HS-5 (cell line): Measurements from ENCODE around the gene VPS16.

Experiments used
- DNase-seq: peaks from one replicate; pipeline ENCODE4 v3.0.0-alpha.2; 2012; ENCODE audit warnings: low read depth

The VPS16 gene

GRCh38 chr20:2900845-2901592 is 60.5 kb downstream of the VPS16 start:
- no peak for DNase-seq

DNA sequence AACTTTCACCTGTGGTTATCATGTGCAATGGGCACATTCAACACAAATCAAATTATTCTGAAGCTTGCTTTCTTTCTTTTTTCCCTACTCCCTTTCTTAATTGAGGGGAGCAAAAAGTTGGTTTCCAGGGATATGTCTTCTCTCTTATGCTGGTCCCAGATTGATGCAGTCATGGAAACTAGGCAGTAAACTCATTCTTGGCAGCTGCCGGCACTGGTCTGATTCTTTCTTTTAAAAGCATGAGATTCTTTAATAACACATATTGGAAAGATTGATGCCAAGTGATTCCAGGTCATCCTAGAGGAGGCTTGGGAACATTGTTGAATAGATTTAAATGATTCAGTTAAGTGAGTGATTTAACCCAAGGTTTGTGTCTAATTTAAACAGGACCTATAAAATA is 61.7 kb downstream of the VPS16 start:
- DNase-seq, result no peak

DNA sequence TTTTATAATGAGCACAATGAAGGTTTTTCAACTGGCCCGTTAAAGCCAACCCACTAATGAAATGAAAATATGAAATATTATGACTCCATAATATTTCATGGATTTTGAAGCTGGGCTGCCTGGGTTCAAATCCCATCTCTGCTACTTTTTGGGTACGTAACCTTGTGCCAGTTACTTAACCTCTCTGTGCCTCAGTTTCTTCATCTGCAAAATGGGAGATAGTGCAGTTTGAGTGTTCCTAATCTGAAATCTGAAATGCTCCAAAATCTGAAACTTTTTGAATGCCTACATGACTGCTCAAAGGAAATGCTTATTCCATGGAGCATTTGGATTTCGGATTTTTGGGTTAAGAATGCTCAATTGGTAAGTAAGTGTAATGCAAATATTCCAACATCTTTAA is 62.3 kb downstream of the VPS16 start:
- DNase-seq, result no peak

DNA sequence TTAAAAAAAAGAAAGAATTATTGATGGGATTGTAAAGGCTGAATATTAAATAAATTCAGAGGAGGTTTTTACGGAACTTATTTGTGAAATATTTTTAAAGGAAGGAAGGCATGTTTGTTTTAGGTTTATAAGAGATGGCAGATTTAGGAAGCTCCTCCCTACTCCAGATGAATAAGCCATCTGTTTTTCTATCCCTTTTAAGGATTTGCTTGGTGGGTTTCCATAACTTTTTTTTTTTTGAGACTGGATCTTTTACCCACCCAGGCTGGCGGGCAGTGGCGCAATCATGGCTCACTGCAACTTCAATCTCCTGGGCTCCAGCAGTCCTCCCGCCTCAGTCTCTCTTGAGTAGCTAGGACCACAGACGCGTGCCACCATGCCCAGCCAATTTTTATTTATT is 63.1 kb downstream of the VPS16 start:
- no peak for DNase-seq

DNA sequence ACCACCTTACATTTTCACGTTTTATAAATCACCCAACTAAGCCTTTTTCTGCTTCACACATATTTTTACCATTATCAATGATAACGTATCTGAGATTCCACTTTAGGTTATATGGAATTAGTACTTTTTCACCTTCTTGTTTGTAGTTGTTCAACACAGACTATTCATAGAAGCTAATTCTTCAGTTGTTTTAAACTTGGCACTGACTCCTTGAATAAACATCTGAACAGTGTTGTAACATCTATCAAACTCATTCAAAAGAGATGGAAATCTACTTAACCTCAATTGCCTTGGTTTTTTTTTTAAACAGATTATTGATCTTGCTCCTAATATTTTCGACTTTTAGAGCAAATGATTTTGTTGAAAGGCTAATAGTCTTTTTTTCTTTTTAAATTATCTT is 67.0 kb downstream of the VPS16 start:
- no peak for DNase-seq

DNA sequence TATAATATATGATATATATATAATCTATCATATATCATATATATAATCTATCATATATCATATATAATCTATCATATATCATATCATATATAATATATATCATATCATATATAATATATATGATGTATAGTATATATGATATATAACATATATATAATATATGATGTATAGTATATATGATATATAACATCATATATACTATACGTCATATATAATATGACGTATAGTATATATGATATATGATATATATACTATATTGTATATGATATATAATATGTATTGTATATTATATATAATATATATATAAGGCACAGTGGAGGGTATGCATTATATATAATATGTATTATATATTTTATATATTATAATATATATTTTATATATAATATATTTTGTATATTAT is 69.4 kb downstream of the VPS16 start:
- no peak for DNase-seq

GRCh38 chr20:2911200-2911599 is 70.7 kb downstream of the VPS16 start:
- DNase-seq, result no peak

GRCh38 chr20:2914160-2914559 is 73.6 kb downstream of the VPS16 start:
- no peak for DNase-seq
